ENCODE data around the gene TRABD2B. TPM values are rescaled to one million over a fixed set of nuclear protein-coding genes. Genes with fewer than 3 reads are reported as not detected.

The TRABD2B gene
- total RNA-seq, 1 donor from 2014 or later = 6.2 TPM

- Mint-ChIP-seq H3K36me3 (no peaks in the 10 kb centered on the region), H3K9me3 (no peaks in the 10 kb centered on the region), H3K4me1 (peaks cover 14% of the 10 kb centered on the region), H3K4me3 (peak overlapping the region; percentile 42), H3K27me3 (ENCODE audit: low read depth) (peaks cover 85% of the 10 kb centered on the region), H3K27ac (no peak overlapping the region)
- peak in 1 of 2 experiments; percentile 79 for DNase-seq (ENCODE audit: low spot score in 2 of 2, unreplicated experiment in 2 of 2)
- TF ChIP-seq, protein P1, sequence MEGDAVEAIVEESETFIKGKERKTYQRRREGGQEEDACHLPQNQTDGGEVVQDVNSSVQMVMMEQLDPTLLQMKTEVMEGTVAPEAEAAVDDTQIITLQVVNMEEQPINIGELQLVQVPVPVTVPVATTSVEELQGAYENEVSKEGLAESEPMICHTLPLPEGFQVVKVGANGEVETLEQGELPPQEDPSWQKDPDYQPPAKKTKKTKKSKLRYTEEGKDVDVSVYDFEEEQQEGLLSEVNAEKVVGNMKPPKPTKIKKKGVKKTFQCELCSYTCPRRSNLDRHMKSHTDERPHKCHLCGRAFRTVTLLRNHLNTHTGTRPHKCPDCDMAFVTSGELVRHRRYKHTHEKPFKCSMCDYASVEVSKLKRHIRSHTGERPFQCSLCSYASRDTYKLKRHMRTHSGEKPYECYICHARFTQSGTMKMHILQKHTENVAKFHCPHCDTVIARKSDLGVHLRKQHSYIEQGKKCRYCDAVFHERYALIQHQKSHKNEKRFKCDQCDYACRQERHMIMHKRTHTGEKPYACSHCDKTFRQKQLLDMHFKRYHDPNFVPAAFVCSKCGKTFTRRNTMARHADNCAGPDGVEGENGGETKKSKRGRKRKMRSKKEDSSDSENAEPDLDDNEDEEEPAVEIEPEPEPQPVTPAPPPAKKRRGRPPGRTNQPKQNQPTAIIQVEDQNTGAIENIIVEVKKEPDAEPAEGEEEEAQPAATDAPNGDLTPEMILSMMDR (IDR thresholded peaks at IDR 0.05; ENCODE audit: unreplicated experiment) = peak; percentile 78
These were observed 271.0 kb downstream of the TRABD2B start for GRCh38 chr1:47725992-47726855.

DNA sequence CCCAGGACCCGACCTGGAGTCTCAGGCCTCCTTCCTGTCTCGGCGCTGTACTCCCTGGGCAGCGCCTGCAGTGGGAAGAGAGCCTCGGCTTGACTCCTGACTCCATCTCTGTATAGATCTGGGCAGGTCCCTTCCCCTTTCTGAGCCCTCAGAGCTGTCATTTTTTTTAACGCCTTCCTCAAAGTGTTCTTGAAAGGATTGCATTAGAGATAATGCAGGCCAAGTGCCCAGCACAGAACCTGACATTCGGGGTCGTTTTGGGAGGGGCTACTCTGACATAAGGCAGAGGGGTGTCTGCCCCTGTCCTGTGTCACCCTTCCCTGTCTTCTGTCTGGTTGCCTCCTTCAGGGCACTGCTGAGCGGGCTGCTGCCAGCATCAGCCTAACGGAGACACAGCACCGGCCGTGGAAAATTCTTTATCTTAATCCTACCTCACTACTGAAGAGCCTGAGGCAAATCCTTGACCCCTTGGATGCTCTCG, 271.6 kb downstream of the TRABD2B start:
- Mint-ChIP-seq H3K36me3 (no peaks in the 10 kb centered on the region), H3K4me1 (peaks cover 9% of the 10 kb centered on the region), H3K27ac (no peak overlapping the region), H3K4me3 (peak overlapping the region; percentile 42), H3K9me3 (no peaks in the 10 kb centered on the region), H3K27me3 (ENCODE audit: low read depth) (peaks cover 87% of the 10 kb centered on the region)
- TF ChIP-seq, protein P1 (IDR thresholded peaks at IDR 0.05; ENCODE audit: unreplicated experiment) = no peak
- no peak for DNase-seq (ENCODE audit: low spot score in 2 of 2, unreplicated experiment in 2 of 2)

DNA sequence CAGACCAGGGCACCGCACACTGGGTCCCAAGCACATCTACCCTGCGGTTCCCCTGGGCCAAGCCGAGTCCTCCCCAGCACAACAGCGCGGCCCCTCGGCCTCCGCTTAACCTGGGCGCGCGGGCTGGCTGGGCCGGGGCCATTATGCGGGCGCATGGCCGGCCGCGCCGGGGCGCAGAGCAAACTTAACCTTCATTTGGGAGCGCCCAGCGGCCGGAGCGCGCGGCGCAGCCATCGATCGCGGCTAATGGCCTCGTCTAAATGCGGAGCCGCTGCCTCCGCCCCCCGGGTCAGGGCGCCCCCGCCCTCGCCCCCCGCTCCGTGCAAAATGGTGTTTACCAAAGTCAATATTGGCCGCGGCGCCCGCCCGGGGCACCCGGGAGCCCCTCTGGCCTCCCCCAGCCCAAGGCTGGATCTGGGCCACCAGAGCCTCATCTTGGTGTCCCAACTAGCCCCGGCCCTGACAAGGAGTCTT, 272.1 kb downstream of the TRABD2B start:
- Mint-ChIP-seq H3K4me3 (no peak overlapping the region), H3K4me1 (peaks cover 9% of the 10 kb centered on the region), H3K27ac (no peak overlapping the region), H3K27me3 (ENCODE audit: low read depth) (peaks cover 90% of the 10 kb centered on the region), H3K36me3 (no peaks in the 10 kb centered on the region), H3K9me3 (no peaks in the 10 kb centered on the region)
- TF ChIP-seq, protein P1 (IDR thresholded peaks at IDR 0.05; ENCODE audit: unreplicated experiment) = peak; percentile 41
- DNase-seq (ENCODE audit: low spot score in 2 of 2, unreplicated experiment in 2 of 2) = no peak

GRCh38 chr1:47724432-47724999, 272.7 kb downstream of the TRABD2B start:
- Mint-ChIP-seq H3K27ac (no peak overlapping the region), H3K4me1 (peaks cover 9% of the 10 kb centered on the region), H3K9me3 (no peaks in the 10 kb centered on the region), H3K4me3 (no peak overlapping the region), H3K27me3 (ENCODE audit: low read depth) (peaks cover 96% of the 10 kb centered on the region), H3K36me3 (no peaks in the 10 kb centered on the region)
- TF ChIP-seq, protein P1 (IDR thresholded peaks at IDR 0.05; ENCODE audit: unreplicated experiment) = no peak
- no peak for DNase-seq (ENCODE audit: low spot score in 2 of 2, unreplicated experiment in 2 of 2)

DNA sequence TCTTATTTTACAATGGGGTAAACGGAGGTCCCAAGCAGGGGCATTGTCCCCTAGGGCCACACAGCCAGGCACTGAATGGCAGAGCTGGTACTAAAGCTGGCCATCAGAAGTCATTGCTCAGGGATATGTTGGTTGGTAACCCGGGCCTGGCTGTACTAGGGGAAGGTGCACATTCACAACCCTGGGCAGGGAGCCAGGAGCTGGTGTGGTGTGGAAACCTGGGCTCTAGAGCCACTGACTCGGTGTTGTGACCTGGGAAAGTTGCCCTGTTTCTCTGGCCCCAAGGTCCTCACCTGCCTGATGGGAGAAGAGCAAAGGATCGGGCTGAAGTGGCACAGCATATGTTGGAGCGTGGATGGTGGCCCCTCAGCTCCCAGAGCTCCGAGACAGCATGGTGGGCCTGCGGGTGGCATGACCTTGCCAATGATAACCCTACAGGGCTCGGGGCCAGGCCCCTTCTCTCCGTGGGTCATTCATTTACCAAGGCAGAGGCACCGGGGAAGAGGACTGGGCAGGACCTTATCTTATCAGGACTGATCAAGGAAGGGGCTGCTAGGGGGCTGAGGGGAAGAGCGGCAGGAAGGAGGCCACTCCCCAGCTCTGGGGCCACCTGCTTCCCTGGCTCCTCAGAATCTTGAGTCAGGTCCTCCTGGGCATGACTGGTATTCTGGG, 274.1 kb downstream of the TRABD2B start:
- Mint-ChIP-seq H3K9me3 (no peaks in the 10 kb centered on the region), H3K4me3 (no peak overlapping the region), H3K27me3 (ENCODE audit: low read depth) (peaks cover 96% of the 10 kb centered on the region), H3K4me1 (peaks cover 9% of the 10 kb centered on the region), H3K27ac (no peak overlapping the region), H3K36me3 (no peaks in the 10 kb centered on the region)
- DNase-seq (ENCODE audit: low spot score in 2 of 2, unreplicated experiment in 2 of 2) = no peak
- TF ChIP-seq, protein P1 (IDR thresholded peaks at IDR 0.05; ENCODE audit: unreplicated experiment) = no peak

All from mesothelial cell of epicardium (in vitro differentiated cells).